Adrenal gland (tissue), 12 donors: ENCODE results near the gene RSBN1. TPM values are rescaled to one million over a fixed set of nuclear protein-coding genes. Genes with fewer than 3 reads are reported as not detected.
A peak's percentile ranks its signal among the peaks of the same experiment; 100 is the strongest.

Source experiments
- DNase-seq, 7 donors: peaks; one replicate each; pipeline ENCODE4 v3.0.0-alpha.2; 2019 to 2020
- H3K27ac ChIP-seq, 5 donors: fragments of 200-600 bp; sonication (generic) in 4 of 5; 1 replicate in 3 of 5; 2 replicates in 2 of 5; pipeline versions ENCODE4 v1.5.1 to v1.8.0; 2016 to 2020; ENCODE audit warnings: mild to moderate bottlenecking in 1 of 5
- H3K27me3 ChIP-seq: fragments of 200-600 bp; 2 replicates; pipeline ENCODE4 v1.8.0; 2021
- H3K36me3 ChIP-seq, 2 donors: fragments of 200-600 bp; replicated peaks in 1 of 2; 1 replicate in 1 of 2; 2 replicates in 1 of 2; pipeline versions ENCODE4 v1.5.1 to v1.8.0; 2018 to 2022
- H3K4me1 ChIP-seq, 2 donors: fragments of 200-600 bp; replicated peaks in 1 of 2; 1 replicate in 1 of 2; 2 replicates in 1 of 2; pipeline versions ENCODE4 v1.5.1 to v1.8.0; 2018 to 2021
- H3K4me3 ChIP-seq, 4 donors: fragments of 200-600 bp; sonication (generic) in 3 of 4; one replicate each; pipeline ENCODE4 v1.5.1; 2016 to 2018
- H3K9me3 ChIP-seq, 3 donors: fragments of 200-600 bp; sonication (generic) in 1 of 3; replicated peaks in 1 of 3; 1 replicate in 2 of 3; 2 replicates in 1 of 3; pipeline versions ENCODE4 v1.5.1 to v1.8.0; 2016 to 2021
- POLR2A ChIP-seq, 2 donors: fragments of 450-650 bp; IDR thresholded peaks; one replicate each; pipeline ENCODE4 v1.6.1; 2017; ENCODE audit warnings: antibody characterized with exemption in 2 of 2, mild to moderate bottlenecking in 2 of 2, moderate library complexity in 1 of 2
- WGBS, 4 donors: extraction: QIAGEN DNeasy Blood & Tissue Kit in 2 of 4; methylation state at CpG; one replicate each; pipeline versions ENCODE4 v1.1.5 to v1.1.7; 2013 to 2017; 5-methylcytosine and 5-hydroxymethylcytosine counted together
- intact Hi-C, 2 donors: fragments of 100-400 bp; cut with DNase I; formaldehyde crosslinking; loops; one replicate each; pipeline versions ENCODE4 v1.14.1 to v1.15.0; 2022 to 2023
- polyA plus RNA-seq, 3 donors: library from polyadenylated mRNA; stranded (reverse); fragments of 200-250 nt in 2 of 3; fragments of 350-450 nt in 1 of 3; fragmentation: Illumina TruSeq in 1 of 3; extraction: RNeasy Lipid Tissue Mini Kit (QIAGEN cat#74804) in 1 of 3; gene quantifications; one replicate each; pipeline ENCODE4 v1.2.3, GENCODE V29; 2013 to 2014
- total RNA-seq, 9 donors: library from RNA; depleted of rRNA in 4 of 9; stranded (reverse); fragments of >200 nt in 4 of 9; fragments of 120-200 nt in 1 of 9; fragmentation: NEBNext Ultra II Directional in 1 of 9; extraction: Animal tissue kit (Norgen Biotek cat#: 25700) in 1 of 9; gene quantifications; one replicate each; pipeline versions ENCODE4 v1.1.0 to v1.2.4, GENCODE V29; 2013 to 2023
- TF ChIP-seq, protein P1 (sequence below), 6 experiments: fragments of 450-650 bp in 4 of 6; fragments of 200-600 bp in 2 of 6; sonication (generic) in 1 of 6; IDR thresholded peaks; 1 replicate in 5 of 6; 2 replicates in 1 of 6; pipeline versions ENCODE4 v1.5.1 to v1.8.0; 2016 to 2021; ENCODE audit warnings: antibody characterized with exemption in 6 of 6, mild to moderate bottlenecking in 2 of 6, moderate library complexity in 1 of 6
- donor health status: healthy with polysubstance abuse.
- donor health status: Bipolar disorder and iron deficiency.
- donor health status: DM: yes; HTN: yes; CAD: no.
- donor health status: DM: no; HTN: no; CAD: no.
- donor health status: DM: no; HTN: no; CAD: no.
- donor health status: DM: yes; HTN: yes; CAD: no.

Gene RSBN1
- total and polyA plus RNA-seq, 12 donors: 3.9 to 33.0 (median 15.4) TPM

DNA sequence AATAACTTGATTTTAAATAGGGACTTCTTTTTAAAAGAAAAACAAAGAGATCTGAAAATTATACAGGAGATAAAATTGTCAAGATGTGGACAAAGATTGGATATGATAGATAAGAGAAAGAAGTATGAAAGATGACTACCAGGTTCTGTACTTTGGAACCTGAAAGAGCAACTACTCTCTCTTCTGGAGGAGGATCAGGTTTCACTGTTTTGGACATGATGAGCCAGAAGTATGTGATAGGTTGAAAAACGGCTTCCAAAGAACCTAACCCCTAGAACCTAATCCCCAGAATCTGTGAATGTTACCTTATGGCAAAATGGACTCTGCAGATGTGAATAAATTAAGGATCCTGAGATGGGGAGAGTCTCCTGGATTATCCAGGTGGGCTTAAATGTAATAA, 26.2 kb downstream of the RSBN1 start:
- no peaks in the 10 kb centered on the region for H3K36me3 ChIP-seq
- intact Hi-C loops: no loop called here
- no peak for TF ChIP-seq POLR2A (IDR thresholded peaks at IDR 0.05)
- TF ChIP-seq, protein P1, sequence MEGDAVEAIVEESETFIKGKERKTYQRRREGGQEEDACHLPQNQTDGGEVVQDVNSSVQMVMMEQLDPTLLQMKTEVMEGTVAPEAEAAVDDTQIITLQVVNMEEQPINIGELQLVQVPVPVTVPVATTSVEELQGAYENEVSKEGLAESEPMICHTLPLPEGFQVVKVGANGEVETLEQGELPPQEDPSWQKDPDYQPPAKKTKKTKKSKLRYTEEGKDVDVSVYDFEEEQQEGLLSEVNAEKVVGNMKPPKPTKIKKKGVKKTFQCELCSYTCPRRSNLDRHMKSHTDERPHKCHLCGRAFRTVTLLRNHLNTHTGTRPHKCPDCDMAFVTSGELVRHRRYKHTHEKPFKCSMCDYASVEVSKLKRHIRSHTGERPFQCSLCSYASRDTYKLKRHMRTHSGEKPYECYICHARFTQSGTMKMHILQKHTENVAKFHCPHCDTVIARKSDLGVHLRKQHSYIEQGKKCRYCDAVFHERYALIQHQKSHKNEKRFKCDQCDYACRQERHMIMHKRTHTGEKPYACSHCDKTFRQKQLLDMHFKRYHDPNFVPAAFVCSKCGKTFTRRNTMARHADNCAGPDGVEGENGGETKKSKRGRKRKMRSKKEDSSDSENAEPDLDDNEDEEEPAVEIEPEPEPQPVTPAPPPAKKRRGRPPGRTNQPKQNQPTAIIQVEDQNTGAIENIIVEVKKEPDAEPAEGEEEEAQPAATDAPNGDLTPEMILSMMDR (IDR thresholded peaks at IDR 0.05): no peak
- DNase-seq: no peak
- no peaks in the 10 kb centered on the region for H3K27me3 ChIP-seq
- H3K9me3 ChIP-seq: no peaks in the 10 kb centered on the region
- no peak overlapping the region for H3K27ac ChIP-seq
- WGBS, 4 donors: 42 to 69% (median 50%) methylated on average over 1 of the region's 1 CpG
- peaks cover 12 to 52% of the 10 kb centered on the region in 2 donors for H3K4me1 ChIP-seq
- no peak overlapping the region for H3K4me3 ChIP-seq

DNA sequence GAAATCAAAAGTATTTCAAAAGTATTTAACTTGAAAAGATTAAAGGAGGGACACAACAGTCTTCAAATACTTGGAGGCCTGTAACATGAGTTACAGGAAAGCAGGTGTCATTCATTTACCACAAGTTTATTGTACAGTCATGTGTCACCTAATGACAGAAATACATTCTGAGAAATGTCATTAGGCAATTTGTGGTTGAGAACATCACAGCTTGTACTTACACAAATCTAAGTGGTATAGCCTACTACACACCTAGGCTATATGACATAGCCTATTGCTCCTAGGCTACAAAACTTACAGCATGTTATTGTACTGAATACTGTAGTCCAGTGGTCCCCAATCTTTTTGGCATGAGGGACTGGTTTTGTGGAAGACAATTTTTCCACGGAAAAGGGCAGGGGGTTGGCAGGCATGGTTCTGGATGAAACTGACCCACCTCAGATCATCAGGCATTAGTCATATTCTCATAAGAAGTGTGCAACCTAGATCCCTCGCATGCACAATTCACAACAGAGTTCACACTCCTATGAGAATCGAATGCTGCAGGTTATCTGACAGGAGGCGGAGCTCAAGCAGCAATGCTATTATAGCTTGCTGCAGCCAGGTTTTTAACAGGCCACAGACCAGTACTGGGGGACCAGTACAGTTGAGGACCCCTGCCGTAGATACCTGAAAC, 28.0 kb downstream of the RSBN1 start:
- Histone ChIP-seq H3K27ac (peak overlapping the region in 3 of 5 donors; percentile 29 to 48 (median 36)), H3K4me3 (no peak overlapping the region), H3K27me3 (no peaks in the 10 kb centered on the region), H3K36me3 (no peaks in the 10 kb centered on the region), H3K9me3 (no peaks in the 10 kb centered on the region), H3K4me1 (peaks cover 12 to 58% of the 10 kb centered on the region in 2 donors)
- intact Hi-C loops: no loop called here
- TF ChIP-seq POLR2A (IDR thresholded peaks at IDR 0.05): no peak
- TF ChIP-seq, protein P1 (IDR thresholded peaks at IDR 0.05): no peak
- DNase-seq: no peak
- 69 to 94% (median 82%) methylated on average over 5 of the region's 5 CpGs for WGBS, 4 donors

DNA sequence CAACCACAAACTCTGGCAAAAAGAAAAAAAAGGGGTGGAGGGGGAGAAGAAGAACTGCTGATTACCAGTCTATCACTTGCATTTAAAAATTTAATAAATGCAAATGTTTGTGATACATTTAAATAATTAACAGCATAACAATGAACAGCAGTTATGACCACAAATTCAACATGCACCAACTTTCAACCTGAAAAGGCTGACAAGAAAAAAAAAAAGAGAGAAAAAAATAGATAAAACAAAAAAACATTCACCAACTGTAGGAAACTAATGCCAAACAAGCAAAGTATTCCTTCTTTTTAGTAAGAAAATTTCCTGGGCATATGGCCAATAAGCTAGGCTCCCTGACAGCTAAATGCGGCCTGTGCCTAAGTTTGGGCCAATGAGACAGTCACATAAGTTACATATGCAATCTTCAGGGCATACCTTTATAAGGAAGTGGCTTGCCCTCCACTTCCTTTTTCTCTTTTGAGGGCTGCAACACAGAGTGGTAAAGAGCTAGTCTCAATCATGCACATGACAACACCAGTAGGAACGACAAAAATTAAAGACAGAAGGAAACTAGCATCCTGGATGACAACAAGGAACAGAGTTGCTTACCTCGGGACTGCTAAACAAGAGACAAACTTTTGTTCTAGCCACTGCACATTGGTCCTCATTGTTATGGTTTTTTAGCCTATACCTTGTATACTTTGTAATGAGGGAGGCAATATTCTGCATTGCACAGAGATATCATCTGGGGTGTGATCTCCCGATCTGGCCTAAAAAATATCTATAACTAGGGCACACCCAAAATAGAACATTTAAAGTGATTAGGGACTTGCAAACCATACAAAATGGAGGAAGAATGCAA, 28.8 kb downstream of the RSBN1 start:
- intact Hi-C loops: no loop called here
- TF ChIP-seq POLR2A (IDR thresholded peaks at IDR 0.05): no peak
- TF ChIP-seq, protein P1 (IDR thresholded peaks at IDR 0.05): no peak
- H3K27ac ChIP-seq: peak overlapping the region in 3 of 5 donors; percentile 29 to 48 (median 36)
- H3K4me3 ChIP-seq: no peak overlapping the region
- H3K27me3 ChIP-seq: no peaks in the 10 kb centered on the region
- no peaks in the 10 kb centered on the region for H3K36me3 ChIP-seq
- WGBS, 4 donors: 26 to 30% (median 29%) methylated on average over 4 of the region's 4 CpGs
- peaks cover 12 to 58% of the 10 kb centered on the region in 2 donors for H3K4me1 ChIP-seq
- no peaks in the 10 kb centered on the region for H3K9me3 ChIP-seq
- peak; percentile 39 to 71 (median 49) for DNase-seq

GRCh38 chr1:113782406-113782805, 29.9 kb downstream of the RSBN1 start:
- TF ChIP-seq, protein P1 (IDR thresholded peaks at IDR 0.05): no peak
- TF ChIP-seq POLR2A (IDR thresholded peaks at IDR 0.05): no peak
- H3K27ac ChIP-seq: peak overlapping the region in 2 of 5 donors; percentile 29 to 36
- 14 to 25% (median 16%) methylated on average over 2 of the region's 2 CpGs for WGBS, 4 donors

More at GRCh38 chr1:113782406-113782805, 29.9 kb downstream of the RSBN1 start:
- intact Hi-C loops: no loop called here
- H3K27me3 ChIP-seq: no peaks in the 10 kb centered on the region
- H3K4me3 ChIP-seq: no peak overlapping the region
- no peak for DNase-seq
- no peaks in the 10 kb centered on the region for H3K36me3 ChIP-seq
- H3K9me3 ChIP-seq: no peaks in the 10 kb centered on the region
- peaks cover 12 to 54% of the 10 kb centered on the region in 2 donors for H3K4me1 ChIP-seq
